HUDEP-2 (cell line): ENCODE results near the gene OR4C16.

ENCODE experiments used
- DNase-seq, 76 experiments: peaks; one replicate each; lab custom pipeline; 2025; ENCODE audit not compliant: unreplicated experiment in 76 of 76; lab: John Stamatoyannopoulos, UW

The OR4C16 gene

GRCh38 chr11:55571828-55572227 is at the start of gene OR4C16:
TSS of gene OR4C16 (plus strand) at chr11:55572128. CDS start at chr11:55572128, 0 bp downstream.
- DNase-seq = no peak

- DNase-seq = no peak
Observed at GRCh38 chr11:55554169-55554568, 17.8 kb upstream of the OR4C16 start, which contains the start of gene OR4C15. TSS of gene OR4C15 (plus strand) at chr11:55554469. CDS start at chr11:55554469, 0 bp downstream.

- no peak for DNase-seq
Observed at GRCh38 chr11:55572548-55572947, 620 bp downstream of the OR4C16 start.

- DNase-seq = no peak
Observed at GRCh38 chr11:55607545-55607944, 35.6 kb downstream of the OR4C16 start, which contains the start of gene OR4C11. TSS of gene OR4C11 (minus strand) at chr11:55607645. CDS start at chr11:55604373, 3,272 bp downstream.
